NB4 (cell line): ENCODE results near the gene GALNT10.
A peak's percentile ranks its signal among the peaks of the same experiment; 100 is the strongest.

Experiments used
- DNase-seq: peaks from one replicate; pipeline ENCODE4 v3.0.0; 2010; ENCODE audit warnings: low read depth
- H3K4me3 ChIP-seq: one replicate; pipeline ENCODE4 v1.5.1; 2011; ENCODE audit warnings: mild to moderate bottlenecking, low read depth, low read length, moderate library complexity
- MYC ChIP-seq: IDR thresholded peaks from 2 replicates; pipeline ENCODE4 v1.6.1; 2011; ENCODE audit warnings: low read depth, low read length
- POLR2A ChIP-seq: IDR thresholded peaks from 2 replicates; pipeline ENCODE4 v1.6.1; 2011; ENCODE audit warnings: mild to moderate bottlenecking; ENCODE audit not compliant: insufficient read length; ENCODE audit errors: extremely low read depth
- TF ChIP-seq, protein P1 (sequence below): IDR thresholded peaks from one replicate; pipeline ENCODE4 v1.5.1; 2012; ENCODE audit warnings: low read depth, low read length
- TF ChIP-seq, protein P2 (sequence below): IDR thresholded peaks from 2 replicates; pipeline ENCODE4 v1.6.1; 2011; ENCODE audit warnings: low read depth, low read length

The GALNT10 gene

DNA sequence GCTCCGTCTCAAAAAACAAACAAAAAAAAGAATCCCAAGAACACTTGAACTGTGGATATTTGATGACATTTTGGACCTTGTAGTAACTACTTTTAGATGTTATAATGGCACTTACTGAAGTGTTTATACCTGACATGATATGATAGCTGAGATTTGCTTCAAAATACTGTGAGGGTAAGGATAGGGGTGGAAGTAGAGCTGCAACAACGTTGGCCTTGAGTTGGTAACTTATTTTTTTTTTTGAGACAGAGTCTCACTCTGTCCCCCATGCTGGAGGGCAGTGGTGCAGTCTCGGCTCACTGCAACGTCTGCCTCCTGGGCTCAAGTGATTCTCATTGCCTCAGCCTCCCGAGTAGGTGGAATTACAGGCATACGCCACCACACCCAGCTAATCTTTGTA is 224.6 kb downstream of the GALNT10 start:
- no peak overlapping the region for H3K4me3 ChIP-seq
- no peak for DNase-seq
- no peak for TF ChIP-seq POLR2A
- TF ChIP-seq, protein P1, sequence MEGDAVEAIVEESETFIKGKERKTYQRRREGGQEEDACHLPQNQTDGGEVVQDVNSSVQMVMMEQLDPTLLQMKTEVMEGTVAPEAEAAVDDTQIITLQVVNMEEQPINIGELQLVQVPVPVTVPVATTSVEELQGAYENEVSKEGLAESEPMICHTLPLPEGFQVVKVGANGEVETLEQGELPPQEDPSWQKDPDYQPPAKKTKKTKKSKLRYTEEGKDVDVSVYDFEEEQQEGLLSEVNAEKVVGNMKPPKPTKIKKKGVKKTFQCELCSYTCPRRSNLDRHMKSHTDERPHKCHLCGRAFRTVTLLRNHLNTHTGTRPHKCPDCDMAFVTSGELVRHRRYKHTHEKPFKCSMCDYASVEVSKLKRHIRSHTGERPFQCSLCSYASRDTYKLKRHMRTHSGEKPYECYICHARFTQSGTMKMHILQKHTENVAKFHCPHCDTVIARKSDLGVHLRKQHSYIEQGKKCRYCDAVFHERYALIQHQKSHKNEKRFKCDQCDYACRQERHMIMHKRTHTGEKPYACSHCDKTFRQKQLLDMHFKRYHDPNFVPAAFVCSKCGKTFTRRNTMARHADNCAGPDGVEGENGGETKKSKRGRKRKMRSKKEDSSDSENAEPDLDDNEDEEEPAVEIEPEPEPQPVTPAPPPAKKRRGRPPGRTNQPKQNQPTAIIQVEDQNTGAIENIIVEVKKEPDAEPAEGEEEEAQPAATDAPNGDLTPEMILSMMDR, result no peak
- TF ChIP-seq, protein P2, sequence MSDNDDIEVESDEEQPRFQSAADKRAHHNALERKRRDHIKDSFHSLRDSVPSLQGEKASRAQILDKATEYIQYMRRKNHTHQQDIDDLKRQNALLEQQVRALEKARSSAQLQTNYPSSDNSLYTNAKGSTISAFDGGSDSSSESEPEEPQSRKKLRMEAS, result no peak
- TF ChIP-seq MYC, result no peak

DNA sequence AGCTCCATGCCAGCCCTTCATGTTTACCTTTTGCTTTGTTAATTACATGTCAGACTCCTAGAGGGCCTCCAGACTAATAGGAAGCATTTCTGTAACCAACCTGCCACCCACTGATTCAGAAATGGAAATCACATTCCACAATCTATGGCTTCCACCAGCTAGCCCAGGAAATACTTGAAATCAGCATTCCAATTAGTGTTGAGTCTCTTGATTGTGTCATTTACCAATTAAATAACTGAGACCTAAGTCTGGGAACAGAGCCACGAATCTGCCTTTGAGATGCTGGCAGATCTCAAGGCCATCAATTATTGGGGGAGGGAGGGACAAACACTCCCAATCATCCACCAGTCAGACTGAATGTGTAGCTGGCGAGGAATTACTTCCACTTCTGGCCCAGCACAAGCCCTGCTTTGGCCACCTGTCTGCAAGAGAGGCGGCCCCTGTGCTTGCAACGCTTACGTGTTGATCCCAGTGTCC is 227.8 kb downstream of the GALNT10 start:
- no peak for DNase-seq
- TF ChIP-seq, protein P1, result no peak
- TF ChIP-seq POLR2A, result no peak
- no peak overlapping the region for H3K4me3 ChIP-seq

DNA sequence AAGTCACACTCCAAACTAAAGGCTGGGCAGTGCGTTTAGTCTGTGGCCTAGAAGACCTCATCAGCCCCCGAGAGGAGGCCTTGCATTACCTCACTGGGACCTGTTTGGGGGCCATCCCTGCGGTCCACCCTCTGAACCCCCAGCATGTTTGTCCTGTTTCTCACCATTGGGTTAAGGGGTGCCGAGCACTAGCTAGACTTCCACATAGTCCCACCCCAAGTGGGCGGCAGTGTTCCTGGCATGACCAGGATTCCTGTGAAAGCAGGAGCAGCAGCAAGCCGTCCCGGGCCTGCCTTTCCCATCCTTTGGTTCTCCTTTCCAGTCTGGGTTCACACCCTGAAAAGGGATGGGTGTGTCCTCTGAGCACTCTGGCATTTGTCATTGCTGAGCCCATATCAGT is 228.7 kb downstream of the GALNT10 start:
- TF ChIP-seq, protein P1, result no peak
- TF ChIP-seq, protein P2, result no peak
- TF ChIP-seq POLR2A, result no peak
- no peak for TF ChIP-seq MYC
- no peak for DNase-seq
- no peak overlapping the region for H3K4me3 ChIP-seq

DNA sequence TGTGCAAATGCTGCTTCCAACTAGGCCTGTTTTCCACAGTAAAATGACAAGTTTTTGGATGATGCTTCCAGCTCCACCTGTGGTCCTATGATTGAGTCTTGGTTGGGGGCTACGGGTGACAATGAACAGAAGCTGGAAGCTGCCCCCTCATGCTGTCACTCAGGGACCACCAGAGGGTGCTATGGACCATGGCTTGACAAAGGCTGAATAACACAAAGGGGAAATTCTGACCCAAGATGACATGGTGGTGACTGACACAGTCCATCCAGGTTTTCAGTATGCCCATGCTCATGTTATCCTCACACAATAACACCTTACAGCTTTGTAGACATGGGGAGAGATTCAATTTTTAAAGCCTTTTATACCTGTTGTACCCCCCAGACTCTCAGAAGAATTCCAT is 231.3 kb downstream of the GALNT10 start:
- H3K4me3 ChIP-seq, result no peak overlapping the region
- TF ChIP-seq, protein P2, result no peak
- TF ChIP-seq POLR2A, result no peak
- TF ChIP-seq MYC, result no peak
- TF ChIP-seq, protein P1, result peak; percentile 66
- DNase-seq, result peak; percentile 50

DNA sequence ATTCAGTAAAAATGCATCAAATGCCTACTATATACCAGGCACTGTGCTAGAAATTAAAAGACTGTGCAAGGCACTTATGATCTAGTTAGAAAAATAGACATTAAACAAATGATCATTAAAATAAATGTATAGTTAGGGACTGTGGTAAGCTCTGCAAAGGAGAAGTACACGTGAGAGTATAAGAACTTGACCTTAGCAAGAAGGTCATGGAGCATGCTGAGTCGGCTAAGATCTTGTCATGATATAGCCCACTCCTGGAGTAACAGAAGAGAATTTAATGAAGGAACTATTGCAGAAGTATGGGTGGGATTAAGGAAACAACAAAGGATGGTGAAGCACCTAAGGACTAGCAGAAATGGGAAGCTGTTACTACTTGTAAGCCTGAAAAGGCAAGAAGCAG is 231.8 kb downstream of the GALNT10 start:
- H3K4me3 ChIP-seq, result no peak overlapping the region
- DNase-seq, result peak; percentile 20
- TF ChIP-seq MYC (no peak), POLR2A (no peak)
- TF ChIP-seq, protein P1, result no peak
- TF ChIP-seq, protein P2, result no peak

DNA sequence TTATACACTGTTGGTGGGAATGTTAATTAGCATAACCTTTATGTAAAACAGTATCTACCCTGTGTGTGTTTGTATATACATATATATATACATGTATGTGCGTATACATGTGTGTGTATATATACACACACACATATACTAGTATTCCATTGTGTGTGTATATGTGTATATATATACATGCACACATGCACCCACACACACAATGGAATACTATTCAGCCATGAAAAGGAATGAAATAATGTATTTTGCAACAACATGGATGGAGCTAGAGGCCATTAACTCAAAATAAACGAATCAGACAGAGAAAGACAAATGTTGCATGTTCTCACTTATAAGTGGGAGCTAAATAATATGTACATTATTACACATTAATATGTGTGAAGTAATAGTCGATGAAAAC is 237.7 kb downstream of the GALNT10 start:
- no peak for DNase-seq
- no peak overlapping the region for H3K4me3 ChIP-seq
- TF ChIP-seq MYC, result no peak
- TF ChIP-seq, protein P2, result no peak
- TF ChIP-seq, protein P1, result no peak
- no peak for TF ChIP-seq POLR2A
